CD4-positive, CD25-positive, alpha-beta regulatory T cell (primary cell): Measurements from ENCODE around the gene RTN4RL1. TPM values are rescaled to one million over a fixed set of nuclear protein-coding genes. Genes with fewer than 3 reads are reported as not detected.
A peak's percentile ranks its signal among the peaks of the same experiment; 100 is the strongest.

Experiments used
- ATAC-seq, 2 donors: fragments of 150-1000 bp; cut with Tn5 transposase; one replicate each; pipeline ENCODE4 v1.10.0; 2021; ENCODE audit warnings: low read depth in 2 of 2, moderate number of reproducible peaks in 2 of 2, moderate library complexity in 1 of 2
- DNase-seq, 3 donors: peaks; one replicate each; pipeline versions ENCODE4 v3.0.0 to v3.0.0-alpha.2; 2012 to 2022; ENCODE audit warnings: mixed read lengths in 1 of 3
- H3K27ac ChIP-seq: one replicate; pipeline ENCODE4 v1.7.0; 2013; ENCODE audit warnings: mild to moderate bottlenecking, low read length; ENCODE audit not compliant: insufficient read depth, poor library complexity, severe bottlenecking
- H3K27me3 ChIP-seq: one replicate; pipeline ENCODE4 v1.7.0; 2013; ENCODE audit warnings: low read length; ENCODE audit not compliant: control insufficient read depth, insufficient read depth
- H3K36me3 ChIP-seq: one replicate; pipeline ENCODE4 v1.7.0; 2013; ENCODE audit warnings: mild to moderate bottlenecking, low read length, moderate library complexity; ENCODE audit not compliant: control insufficient read depth, insufficient read depth
- H3K4me1 ChIP-seq: 2 replicates; pipeline ENCODE4 v1.7.0; 2013; ENCODE audit warnings: mild to moderate bottlenecking, low read length; ENCODE audit not compliant: insufficient read depth, control insufficient read depth, poor library complexity, severe bottlenecking
- H3K4me3 ChIP-seq: one replicate; pipeline ENCODE4 v1.7.0; 2013; ENCODE audit warnings: low read depth, mild to moderate bottlenecking, low read length, moderate library complexity
- H3K9me3 ChIP-seq, 2 experiments: 1 replicate in 1 of 2; 2 replicates in 1 of 2; pipeline ENCODE4 v1.7.0; 2013; ENCODE audit warnings: low read length in 2 of 2, mild to moderate bottlenecking in 1 of 2, moderate library complexity in 1 of 2; ENCODE audit not compliant: control insufficient read depth in 2 of 2
- H3K27ac Mint-ChIP-seq, 3 donors: one replicate each; pipeline ENCODE4 v1.8.0; 2020 to 2022; ENCODE audit warnings: mild to moderate bottlenecking in 3 of 3, mixed read lengths in 3 of 3, moderate library complexity in 2 of 3
- H3K27me3 Mint-ChIP-seq: one replicate; pipeline ENCODE4 v1.8.0; 2022; ENCODE audit warnings: mild to moderate bottlenecking, mixed read lengths
- H3K36me3 Mint-ChIP-seq: one replicate; pipeline ENCODE4 v1.8.0; 2020; ENCODE audit warnings: mixed read lengths
- H3K4me1 Mint-ChIP-seq, 4 donors: one replicate each; pipeline ENCODE4 v1.8.0; 2020 to 2022; ENCODE audit warnings: mixed read lengths in 4 of 4, mild to moderate bottlenecking in 1 of 4
- H3K4me3 Mint-ChIP-seq, 4 donors: one replicate each; pipeline ENCODE4 v1.8.0; 2020 to 2022; ENCODE audit warnings: mild to moderate bottlenecking in 4 of 4, mixed read lengths in 4 of 4, moderate library complexity in 3 of 4
- H3K9me3 Mint-ChIP-seq, 7 donors: one replicate each; pipeline ENCODE4 v1.8.0; 2020 to 2022; ENCODE audit warnings: mixed read lengths in 7 of 7, mild to moderate bottlenecking in 3 of 7, moderate library complexity in 2 of 7
- polyA plus RNA-seq, 4 donors: library from polyadenylated mRNA; unstranded; fragments of 300-500 nt; fragmentation: Illumina TruSeq; gene quantifications; one replicate each; pipeline ENCODE4 v1.2.3, GENCODE V29; 2021
- total RNA-seq: library from RNA; stranded (reverse); gene quantifications from one replicate; pipeline ENCODE4 v1.2.3, GENCODE V29; 2022

Gene RTN4RL1
- total and polyA plus RNA-seq, 5 donors from 2014 or later = 0.14 to 0.35 (median 0.28) TPM; not detected in 2

DNA sequence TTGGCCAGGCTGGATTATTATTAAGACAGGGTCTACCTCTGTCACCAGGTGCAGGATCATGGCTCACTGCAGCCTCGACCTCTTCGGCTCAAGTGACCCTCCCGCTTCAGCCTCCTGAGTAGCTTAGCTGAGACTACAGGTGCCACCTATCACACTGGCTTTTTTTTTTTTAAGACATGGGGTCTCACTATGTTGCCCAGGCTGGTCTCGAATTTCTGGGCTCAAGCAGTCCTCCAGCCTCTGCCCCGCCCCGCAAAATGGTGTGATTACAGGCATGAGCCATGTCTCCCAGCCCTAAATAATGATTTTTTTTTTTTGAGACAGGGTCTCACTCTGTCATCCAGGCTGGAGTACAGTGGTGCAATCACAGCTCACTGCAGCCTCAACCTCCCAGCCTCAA lies 22.5 kb upstream of the RTN4RL1 start:
- H3K36me3 ChIP-seq = peaks cover 6% of the 10 kb centered on the region
- Mint-ChIP-seq H3K36me3 (peaks cover 4% of the 10 kb centered on the region), H3K4me3 (peak overlapping the region in 1 of 4 donors; percentile 87), H3K27me3 (peaks cover 8% of the 10 kb centered on the region), H3K9me3 (no peaks in the 10 kb centered on the region), H3K27ac (peak overlapping the region in 1 of 3 donors; percentile 20), H3K4me1 (peaks cover 5 to 34% (median 20%) of the 10 kb centered on the region in 4 donors)
- no peaks in the 10 kb centered on the region for H3K27me3 ChIP-seq
- no peaks in the 10 kb centered on the region for H3K9me3 ChIP-seq
- ATAC-seq (no peak), DNase-seq (no peak)
- no peak overlapping the region for H3K27ac ChIP-seq
- peaks cover 38% of the 10 kb centered on the region for H3K4me1 ChIP-seq
- no peak overlapping the region for H3K4me3 ChIP-seq

DNA sequence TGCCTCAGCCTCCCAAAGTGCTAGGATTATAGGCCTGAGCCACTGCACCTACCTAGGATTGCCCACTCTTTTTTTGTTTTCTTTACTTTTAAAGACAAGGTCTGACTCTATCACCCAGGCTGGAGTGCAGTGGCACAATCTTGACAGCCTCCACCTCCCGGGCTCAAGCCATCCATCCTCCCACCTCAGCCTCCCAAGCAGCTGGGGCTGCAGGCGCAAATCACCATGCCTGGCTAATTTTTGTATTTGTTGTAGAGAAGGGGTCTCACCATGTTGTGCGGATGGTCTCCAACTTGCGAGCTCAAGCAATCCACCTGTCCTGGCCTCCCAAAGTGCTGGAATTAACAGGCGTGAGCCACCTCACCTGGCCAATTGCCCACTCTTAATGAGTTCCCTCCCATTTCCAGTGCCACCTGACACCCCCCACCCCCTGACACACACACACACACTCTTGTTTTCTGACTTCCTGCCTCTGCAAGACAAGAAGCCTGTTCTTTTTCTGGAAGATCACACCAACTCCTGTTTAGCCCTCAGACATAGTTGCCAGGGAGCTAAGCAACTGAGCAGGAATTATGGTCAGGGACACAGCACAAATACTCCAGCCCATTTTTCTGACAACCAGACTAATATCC lies 19.2 kb upstream of the RTN4RL1 start:
- no peak overlapping the region for H3K27ac ChIP-seq
- Mint-ChIP-seq H3K36me3 (peaks cover 4% of the 10 kb centered on the region), H3K4me1 (peaks cover 5 to 41% (median 18%) of the 10 kb centered on the region in 4 donors), H3K27me3 (no peaks in the 10 kb centered on the region), H3K27ac (no peak overlapping the region), H3K9me3 (peaks cover 0 to 2% (median 0%) of the 10 kb centered on the region in 7 donors), H3K4me3 (peak overlapping the region; percentile 28 to 94 (median 62))
- peaks cover 27% of the 10 kb centered on the region for H3K4me1 ChIP-seq
- no peak overlapping the region for H3K4me3 ChIP-seq
- H3K9me3 ChIP-seq = no peaks in the 10 kb centered on the region
- DNase-seq (no peak), ATAC-seq (no peak)
- H3K36me3 ChIP-seq = peaks cover 6% of the 10 kb centered on the region
- H3K27me3 ChIP-seq = no peaks in the 10 kb centered on the region

DNA sequence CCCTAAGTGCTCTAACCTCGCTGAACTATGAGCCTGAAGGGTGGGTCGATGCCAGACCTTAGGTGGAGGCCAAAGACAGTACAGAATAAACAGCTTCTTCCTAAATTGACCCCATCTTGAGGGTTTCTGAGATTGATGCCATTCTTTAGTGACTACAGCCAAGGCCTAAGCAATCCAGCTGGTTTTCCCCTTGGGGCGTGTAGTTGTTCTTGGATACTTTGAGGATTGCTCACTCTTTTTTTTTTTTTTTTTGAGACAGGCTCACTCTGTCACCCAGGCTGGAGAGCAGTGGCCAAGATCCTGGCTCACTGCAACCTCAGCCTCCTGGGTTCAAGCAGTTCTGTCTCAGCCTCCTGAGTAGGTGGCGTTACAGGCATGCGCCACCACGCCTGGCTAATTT lies 18.7 kb upstream of the RTN4RL1 start:
- Mint-ChIP-seq H3K4me3 (peak overlapping the region; percentile 89 to 94 (median 92)), H3K27ac (peak overlapping the region in 2 of 3 donors; percentile 70 to 72), H3K4me1 (peaks cover 5 to 35% (median 17%) of the 10 kb centered on the region in 4 donors), H3K27me3 (no peaks in the 10 kb centered on the region), H3K36me3 (peaks cover 4% of the 10 kb centered on the region), H3K9me3 (peaks cover 0 to 2% (median 0%) of the 10 kb centered on the region in 7 donors)
- Histone ChIP-seq H3K27ac (no peak overlapping the region), H3K9me3 (no peaks in the 10 kb centered on the region), H3K4me1 (peaks cover 21% of the 10 kb centered on the region), H3K36me3 (peaks cover 6% of the 10 kb centered on the region), H3K27me3 (no peaks in the 10 kb centered on the region), H3K4me3 (no peak overlapping the region)
- ATAC-seq (no peak), DNase-seq (no peak)

DNA sequence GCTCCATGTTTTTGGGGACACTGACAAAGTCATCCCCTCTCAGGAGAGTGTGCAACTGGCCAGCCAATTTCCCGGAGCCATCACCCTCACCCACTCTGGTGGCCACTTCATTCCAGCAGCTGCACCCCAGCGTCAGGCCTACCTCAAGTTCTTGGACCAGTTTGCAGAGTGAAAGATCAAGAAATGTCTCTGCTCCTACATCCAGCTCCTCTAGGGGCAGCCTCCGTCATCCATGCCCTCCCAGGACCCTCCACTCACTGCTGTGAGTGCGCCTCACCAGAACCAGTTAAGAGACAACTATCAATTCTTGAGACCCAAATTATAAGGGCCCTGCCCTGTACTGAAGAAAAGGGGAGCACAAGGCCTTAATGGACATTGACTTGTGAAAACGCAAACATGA lies 17.8 kb upstream of the RTN4RL1 start:
- peaks cover 0 to 2% (median 0%) of the 10 kb centered on the region in 7 donors for H3K9me3 Mint-ChIP-seq
- DNase-seq (no peak), ATAC-seq (no peak)
- peaks cover 11% of the 10 kb centered on the region for H3K36me3 Mint-ChIP-seq
- no peaks in the 10 kb centered on the region for H3K27me3 ChIP-seq
- peaks cover 18% of the 10 kb centered on the region for H3K4me1 ChIP-seq
- peaks cover 6% of the 10 kb centered on the region for H3K36me3 ChIP-seq
- H3K9me3 ChIP-seq = no peaks in the 10 kb centered on the region
- peak overlapping the region; percentile 80 for H3K4me3 ChIP-seq
- peak overlapping the region; percentile 63 to 72 (median 70) for H3K27ac Mint-ChIP-seq
- H3K4me1 Mint-ChIP-seq = peaks cover 5 to 29% (median 17%) of the 10 kb centered on the region in 4 donors
- no peaks in the 10 kb centered on the region for H3K27me3 Mint-ChIP-seq
- H3K4me3 Mint-ChIP-seq = peak overlapping the region; percentile 89 to 94 (median 92)
- H3K27ac ChIP-seq = no peak overlapping the region

DNA sequence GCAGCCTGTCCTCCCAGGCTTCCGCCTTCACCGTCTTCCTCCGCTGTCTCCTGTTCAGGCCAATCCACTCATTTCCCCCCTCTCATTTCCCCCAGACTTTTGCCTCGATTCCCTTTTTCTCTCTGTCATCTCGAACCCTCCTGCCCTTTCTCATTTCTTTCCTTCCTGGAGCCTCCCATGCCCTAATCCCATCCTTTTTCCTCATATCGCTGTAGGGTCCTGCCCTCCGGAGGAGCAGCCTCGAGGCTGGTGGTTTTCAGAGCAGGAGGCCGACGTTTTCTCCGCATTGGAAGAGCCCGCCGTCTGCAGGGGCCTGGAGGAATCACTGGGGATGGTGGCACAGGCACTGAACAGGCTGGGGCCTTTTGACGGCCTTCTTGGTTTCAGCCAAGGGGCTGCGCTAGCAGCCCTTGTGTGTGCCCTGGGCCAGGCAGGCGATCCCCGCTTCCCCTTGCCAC lies 17.3 kb upstream of the RTN4RL1 start:
- H3K27ac ChIP-seq = peak overlapping the region; percentile 87
- H3K4me1 ChIP-seq = peaks cover 18% of the 10 kb centered on the region
- H3K9me3 ChIP-seq = no peaks in the 10 kb centered on the region
- no peaks in the 10 kb centered on the region for H3K27me3 ChIP-seq
- peak overlapping the region; percentile 89 to 94 (median 92) for H3K4me3 Mint-ChIP-seq
- no peaks in the 10 kb centered on the region for H3K27me3 Mint-ChIP-seq
- H3K36me3 ChIP-seq = peaks cover 11% of the 10 kb centered on the region
- H3K27ac Mint-ChIP-seq = peak overlapping the region; percentile 84 to 93 (median 85)
- peaks cover 0 to 2% (median 0%) of the 10 kb centered on the region in 7 donors for H3K9me3 Mint-ChIP-seq
- H3K4me3 ChIP-seq = peak overlapping the region; percentile 80
- H3K36me3 Mint-ChIP-seq = peaks cover 14% of the 10 kb centered on the region
- no peak for ATAC-seq
- H3K4me1 Mint-ChIP-seq = peaks cover 5 to 29% (median 17%) of the 10 kb centered on the region in 4 donors
- DNase-seq = no peak

DNA sequence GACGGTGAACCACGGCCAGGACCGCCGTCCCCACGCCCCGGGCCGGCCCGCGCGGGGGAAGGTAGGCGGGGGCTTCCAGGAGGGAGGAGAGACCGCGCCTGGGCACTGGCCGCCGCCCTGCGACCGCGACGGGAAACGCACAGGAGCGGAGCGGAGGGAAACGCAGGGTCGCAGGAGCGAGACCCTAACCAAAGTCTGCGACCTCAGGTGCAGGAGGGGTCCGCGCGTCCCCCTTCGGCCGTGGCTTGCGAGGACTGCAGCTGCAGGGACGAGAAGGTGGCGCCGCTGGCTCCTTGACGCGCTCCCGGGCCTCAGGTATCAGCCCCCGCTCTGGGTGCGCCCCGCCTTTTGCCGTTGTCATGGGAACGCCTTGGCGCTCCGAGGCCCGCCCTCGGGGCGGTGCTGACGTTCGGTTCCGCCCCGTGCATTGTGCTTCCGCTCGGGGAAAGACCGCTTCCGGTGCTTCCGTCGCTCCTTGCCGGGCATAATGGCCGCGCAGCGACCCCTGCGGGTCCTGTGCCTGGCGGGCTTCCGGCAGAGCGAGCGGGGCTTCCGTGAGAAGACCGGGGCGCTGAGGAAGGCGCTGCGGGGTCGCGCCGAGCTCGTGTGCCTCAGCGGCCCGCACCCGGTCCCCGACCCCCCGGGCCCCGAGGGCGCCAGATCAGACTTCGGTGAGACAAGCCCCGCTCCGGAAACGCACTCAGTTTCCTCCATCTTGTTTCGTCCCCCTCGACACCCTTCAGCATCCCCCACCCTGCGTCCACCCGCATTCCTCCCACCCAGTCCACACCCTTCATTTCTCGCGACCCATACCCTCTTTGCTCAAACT lies 16.6 kb upstream of the RTN4RL1 start, which contains the start of gene OVCA2:
TSS of gene OVCA2 (plus strand) at position 462 of the 829 bp plus-strand sequence. CDS start at position 488, 26 bp downstream.
- peaks cover 18% of the 10 kb centered on the region for H3K4me1 ChIP-seq
- Mint-ChIP-seq H3K4me3 (peak within 1 kb of the TSS; percentile 89 to 94 (median 92)), H3K9me3 (peaks cover 0 to 2% (median 0%) of the 10 kb centered on the region in 7 donors), H3K27me3 (no peaks in the 10 kb centered on the region), H3K36me3 (peaks cover 17% of the 10 kb centered on the region), H3K4me1 (peaks cover 5 to 29% (median 17%) of the 10 kb centered on the region in 4 donors), H3K27ac (peak within 1 kb of the TSS; percentile 84 to 93 (median 85))
- peak within 1 kb of the TSS; percentile 80 for H3K4me3 ChIP-seq
- H3K27me3 ChIP-seq = no peaks in the 10 kb centered on the region
- DNase-seq = peak; percentile 96 to 97 (median 96)
- peak; percentile 91 to 94 for ATAC-seq
- H3K9me3 ChIP-seq = no peaks in the 10 kb centered on the region
- H3K27ac ChIP-seq = peak within 1 kb of the TSS; percentile 87
- H3K36me3 ChIP-seq = peaks cover 16% of the 10 kb centered on the region

DNA sequence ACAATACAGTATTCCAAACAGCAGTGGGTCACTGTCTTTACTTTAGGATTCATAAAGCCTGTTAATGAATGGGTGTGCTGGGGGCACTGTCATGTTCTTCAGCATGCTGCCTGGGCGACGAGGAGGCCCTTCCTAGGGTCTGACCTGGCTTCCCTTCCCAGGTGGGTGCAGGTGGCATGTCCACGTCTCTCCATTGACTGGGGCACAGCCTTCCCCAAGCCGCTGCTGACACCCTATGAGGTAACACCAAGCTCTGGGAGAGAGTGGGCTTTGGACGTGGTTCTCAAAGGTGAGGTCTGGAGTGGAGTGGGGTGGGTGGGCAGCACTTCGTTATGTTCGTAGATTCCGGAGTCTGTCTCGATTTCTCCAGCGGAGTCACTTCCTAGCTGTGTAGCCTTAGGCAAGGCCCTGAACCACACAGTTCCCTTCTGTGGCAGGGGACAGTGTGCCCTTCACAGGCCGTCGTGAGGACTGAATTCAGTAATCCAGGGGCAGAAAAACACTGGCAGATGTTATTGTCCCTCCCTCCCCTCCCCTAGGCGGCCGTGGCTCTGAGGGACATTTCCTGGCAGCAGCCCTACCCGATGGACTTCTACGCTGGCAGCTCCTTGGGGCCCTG lies 15.9 kb upstream of the RTN4RL1 start:
- peak overlapping the region; percentile 87 for H3K27ac ChIP-seq
- H3K27me3 ChIP-seq = no peaks in the 10 kb centered on the region
- peaks cover 18% of the 10 kb centered on the region for H3K4me1 ChIP-seq
- peaks cover 5 to 29% (median 17%) of the 10 kb centered on the region in 4 donors for H3K4me1 Mint-ChIP-seq
- peaks cover 24% of the 10 kb centered on the region for H3K36me3 ChIP-seq
- no peaks in the 10 kb centered on the region for H3K9me3 ChIP-seq
- ATAC-seq (no peak), DNase-seq (no peak)
- H3K4me3 Mint-ChIP-seq = peak overlapping the region; percentile 32 to 94 (median 74)
- H3K9me3 Mint-ChIP-seq = peaks cover 0 to 2% (median 0%) of the 10 kb centered on the region in 7 donors
- H3K27ac Mint-ChIP-seq = peak overlapping the region in 2 of 3 donors; percentile 56
- H3K27me3 Mint-ChIP-seq = no peaks in the 10 kb centered on the region
- H3K36me3 Mint-ChIP-seq = peaks cover 20% of the 10 kb centered on the region
- no peak overlapping the region for H3K4me3 ChIP-seq
